Measurements from ENCODE around the gene PCK2.

The PCK2 gene

DNA sequence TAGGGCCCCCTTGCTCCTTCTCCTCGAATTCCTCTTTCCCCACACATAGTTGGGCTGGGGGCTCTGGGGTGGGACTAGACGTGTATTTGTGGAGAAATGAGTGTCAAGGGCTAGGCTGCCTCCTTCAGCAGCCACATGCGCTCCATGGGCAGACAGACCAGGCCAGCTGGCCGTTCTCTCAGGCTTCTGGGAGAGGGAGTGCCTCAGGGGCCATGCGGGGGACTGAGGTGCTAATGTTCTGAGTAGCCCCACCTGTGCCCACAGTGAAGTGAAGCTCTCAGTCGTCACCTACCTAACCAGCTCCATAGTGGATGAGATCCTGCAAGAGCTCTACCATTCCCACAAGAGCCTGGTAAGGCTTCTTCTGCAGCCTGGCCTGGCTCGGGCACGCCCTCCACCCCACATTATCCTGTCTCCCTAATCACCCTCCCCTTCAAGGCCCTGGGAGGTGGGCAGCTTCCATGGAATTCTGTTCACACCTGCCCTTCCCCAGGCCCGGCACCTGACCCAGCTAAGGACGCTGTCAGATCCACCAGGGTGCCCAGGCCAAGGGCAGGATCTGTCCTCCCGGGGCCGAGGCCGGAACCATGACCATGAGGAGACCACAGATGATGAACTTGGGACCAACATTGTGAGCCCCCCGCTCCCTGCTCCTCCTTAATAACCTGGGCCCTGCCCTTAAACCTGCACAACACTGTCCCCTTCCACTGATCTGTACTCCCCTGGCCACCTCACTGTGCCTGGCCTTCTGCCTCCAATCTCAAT is 31.7 kb upstream of the PCK2 start:
- DNase-seq, result no peak

DNA sequence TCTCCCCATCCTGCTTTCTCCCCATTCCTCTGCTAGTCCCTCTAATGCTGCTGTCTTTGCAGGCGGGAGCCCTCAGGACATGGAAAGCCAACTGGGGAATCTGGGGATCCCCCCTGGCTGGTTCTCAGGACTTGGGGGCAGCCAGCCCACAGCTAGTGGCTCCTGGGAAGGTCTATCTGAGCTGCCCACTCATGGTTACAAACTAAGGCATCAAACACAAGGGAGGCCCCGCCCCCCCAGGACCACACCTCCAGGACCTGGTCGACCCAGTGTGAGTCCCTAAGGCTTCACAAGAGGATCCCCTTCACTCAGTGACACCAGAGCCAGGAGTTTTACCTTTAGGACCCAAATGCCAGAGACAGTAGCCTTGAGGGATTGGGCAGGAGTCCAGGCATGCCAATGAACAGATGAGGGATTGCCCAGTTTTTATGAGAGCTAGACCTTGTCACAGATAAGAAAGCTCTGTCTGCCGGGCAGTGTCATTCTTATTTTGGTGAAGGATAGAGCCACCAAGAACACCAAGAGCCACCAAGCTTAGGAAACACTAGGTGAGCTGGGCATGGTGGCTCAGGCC is 30.8 kb upstream of the PCK2 start:
- DNase-seq, result no peak

DNA sequence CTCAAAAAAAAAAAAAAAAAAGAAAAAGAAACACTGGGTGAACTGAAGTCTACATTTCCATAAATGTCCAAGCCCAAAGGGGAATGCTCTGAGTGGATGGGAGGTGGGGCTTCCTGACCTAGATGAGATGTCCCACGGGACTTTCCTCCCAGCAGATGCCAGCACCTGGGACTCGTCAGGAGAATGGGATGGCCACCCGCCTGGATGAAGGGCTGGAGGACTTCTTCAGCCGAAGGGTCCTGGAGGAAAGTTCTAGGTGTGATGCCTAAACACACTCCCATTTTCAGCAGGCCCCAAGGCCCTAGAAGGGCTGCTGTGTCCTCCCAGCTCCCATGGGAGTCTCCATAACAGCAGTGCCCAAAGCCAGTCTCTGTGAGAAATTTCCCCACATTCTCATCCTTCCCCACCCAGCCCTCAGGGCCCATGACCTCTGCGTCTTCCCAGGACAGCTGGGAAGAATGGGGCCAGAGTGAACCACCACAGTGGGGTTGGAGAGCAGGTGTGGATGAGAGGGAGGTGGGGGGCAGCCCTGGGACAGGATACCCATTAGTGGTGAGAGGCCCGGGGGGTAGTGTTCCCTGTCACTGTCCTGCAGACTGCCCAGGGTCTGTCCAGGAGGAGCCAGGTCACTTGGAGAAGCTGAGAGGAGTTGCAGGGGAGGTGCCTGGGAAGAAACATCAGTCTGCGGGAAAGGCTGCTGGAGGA is 29.9 kb upstream of the PCK2 start:
- DNase-seq, result no peak

DNA sequence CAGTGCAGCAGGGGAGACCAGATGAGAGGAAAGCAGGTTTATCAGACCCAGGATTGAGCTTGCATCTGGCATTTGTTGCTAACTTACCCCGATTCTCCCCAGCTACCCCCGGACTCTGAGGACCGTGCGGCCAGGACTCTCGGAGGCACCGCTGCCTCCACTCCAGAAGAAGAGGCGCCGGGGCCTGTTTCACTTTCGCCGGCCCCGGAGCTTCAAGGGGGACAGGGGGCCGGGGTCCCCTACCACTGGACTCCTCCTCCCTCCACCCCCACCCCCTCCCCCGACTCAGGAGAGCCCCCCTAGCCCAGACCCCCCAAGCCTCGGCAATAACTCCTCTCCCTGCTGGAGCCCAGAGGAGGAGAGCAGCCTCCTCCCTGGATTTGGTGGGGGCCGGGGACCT is 29.3 kb upstream of the PCK2 start:
- no peak for DNase-seq

DNA sequence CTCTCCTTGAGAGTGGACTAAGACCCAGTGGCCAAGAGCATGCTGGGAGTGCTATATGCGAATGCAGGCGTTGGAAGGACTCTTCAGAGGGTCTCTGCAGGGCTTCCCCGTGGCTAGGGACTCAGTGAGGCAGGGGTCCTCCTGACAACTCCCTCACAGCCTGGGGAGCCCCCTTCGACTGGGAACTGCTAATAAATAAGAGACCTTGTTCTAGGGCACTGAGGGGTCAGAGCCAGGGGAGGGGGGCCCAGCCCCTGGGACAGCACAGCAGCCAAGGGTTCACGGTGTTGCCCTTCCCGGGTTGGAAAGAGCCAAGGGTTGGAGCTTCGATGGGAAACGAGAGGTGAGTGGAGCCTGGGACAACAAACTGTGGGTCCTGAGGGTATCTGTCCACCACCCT is 28.7 kb upstream of the PCK2 start:
- DNase-seq, result no peak

DNA sequence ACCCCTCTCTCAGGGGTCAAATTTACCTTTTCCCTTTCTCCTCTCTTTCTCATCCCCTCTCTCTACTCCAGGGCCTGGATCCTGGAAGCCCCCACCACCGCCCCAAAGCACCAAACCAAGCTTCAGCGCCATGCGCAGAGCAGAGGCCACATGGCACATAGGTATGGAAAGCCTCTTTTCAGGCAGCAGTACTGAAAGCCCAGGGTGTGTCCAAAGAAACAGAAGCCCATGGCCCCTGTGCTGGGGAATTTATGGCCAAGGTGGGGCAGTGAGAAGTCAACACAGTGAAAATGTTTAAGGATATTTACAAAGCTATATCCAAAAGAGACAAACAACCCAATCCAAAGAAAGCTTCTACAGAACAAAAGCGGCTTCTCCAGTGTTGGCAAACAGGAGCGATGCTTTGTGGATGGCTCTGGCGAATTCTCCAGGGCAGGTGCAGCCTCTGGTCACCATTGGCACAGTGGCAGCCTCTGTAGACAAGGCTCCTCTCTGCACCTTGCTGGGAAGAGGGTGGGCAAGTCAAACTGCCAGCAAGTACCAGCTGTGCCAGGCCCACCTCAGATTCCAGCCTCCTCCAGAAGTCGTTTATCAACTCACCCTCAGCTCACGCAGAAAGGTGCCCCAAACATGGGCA is 27.5 kb upstream of the PCK2 start:
- DNase-seq, result no peak

DNA sequence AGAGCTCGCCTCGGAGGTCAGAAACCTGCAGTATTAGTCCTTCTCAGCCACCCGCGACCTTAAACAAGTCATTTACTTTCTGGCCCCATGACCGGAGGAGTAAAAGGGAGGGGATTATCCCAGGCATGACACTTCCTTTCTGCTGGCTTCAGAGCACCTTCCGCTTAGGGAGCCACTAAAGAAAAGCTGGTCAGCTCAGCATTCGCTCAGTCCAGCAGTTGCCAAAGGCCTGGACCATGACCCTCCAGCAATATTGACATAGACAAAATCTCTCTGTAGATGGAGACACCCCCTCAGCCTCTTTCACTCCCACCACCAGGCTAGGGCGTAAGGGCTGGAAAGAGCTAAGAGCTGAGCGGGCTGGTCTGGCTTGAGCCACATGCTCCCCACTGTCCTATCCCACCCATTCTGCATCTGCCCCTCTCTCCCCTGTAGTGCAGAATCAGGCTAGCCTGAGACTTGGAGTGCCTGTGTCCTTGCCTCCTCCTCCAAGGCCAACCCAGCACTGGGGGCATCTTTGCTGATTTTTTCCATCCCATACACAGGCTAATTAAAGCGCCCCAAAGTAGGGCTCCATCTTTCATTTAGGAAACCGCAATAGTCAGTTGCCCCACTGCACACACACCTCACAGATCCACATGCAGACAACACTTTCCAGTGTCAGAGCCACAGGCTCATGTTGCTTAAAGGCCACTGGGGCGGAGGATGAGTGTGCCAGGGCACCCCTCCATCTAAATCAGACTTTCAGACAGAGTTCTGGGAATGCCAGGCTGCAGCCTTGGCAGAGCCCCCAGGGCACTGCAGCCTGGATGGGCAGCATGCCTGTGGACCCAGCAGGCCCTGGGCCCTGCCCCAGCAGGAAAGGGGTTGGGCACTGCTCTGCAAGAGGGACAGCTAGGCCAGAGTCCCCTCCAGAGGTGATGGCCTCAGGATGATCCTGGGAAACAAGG is 26.7 kb upstream of the PCK2 start:
- no peak for DNase-seq

DNA sequence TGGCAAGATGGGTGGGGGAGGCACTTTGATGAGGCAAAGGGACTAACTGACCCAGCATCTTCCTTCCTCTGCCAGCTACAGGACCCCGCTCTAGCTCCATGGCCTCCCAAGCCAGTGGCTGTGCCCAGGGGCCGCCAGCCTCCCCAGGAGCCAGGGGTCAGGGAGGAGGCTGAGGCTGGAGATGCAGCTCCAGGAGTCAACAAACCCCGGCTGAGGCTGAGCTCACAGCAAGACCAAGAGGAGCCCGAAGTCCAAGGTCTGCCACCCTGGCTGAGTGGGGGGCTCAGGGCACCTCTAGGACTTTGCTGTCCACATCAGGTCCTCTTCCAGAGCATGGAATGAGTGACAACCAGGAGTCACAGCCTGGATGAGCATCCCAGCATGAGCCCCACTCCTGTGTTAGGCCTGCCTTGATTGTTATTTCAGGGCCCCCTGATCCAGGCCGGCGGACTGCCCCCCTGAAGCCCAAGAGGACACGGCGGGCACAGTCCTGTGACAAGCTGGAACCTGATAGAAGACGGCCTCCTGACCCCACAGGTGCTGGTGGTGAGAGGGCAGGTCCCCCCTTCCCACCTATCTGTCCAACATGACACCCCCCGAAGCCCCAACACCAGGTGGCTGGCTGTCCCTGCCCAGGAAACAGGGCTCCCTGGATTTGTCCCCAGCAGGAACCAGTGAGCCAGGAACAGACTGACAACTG is 25.2 kb upstream of the PCK2 start:
- no peak for DNase-seq

DNA sequence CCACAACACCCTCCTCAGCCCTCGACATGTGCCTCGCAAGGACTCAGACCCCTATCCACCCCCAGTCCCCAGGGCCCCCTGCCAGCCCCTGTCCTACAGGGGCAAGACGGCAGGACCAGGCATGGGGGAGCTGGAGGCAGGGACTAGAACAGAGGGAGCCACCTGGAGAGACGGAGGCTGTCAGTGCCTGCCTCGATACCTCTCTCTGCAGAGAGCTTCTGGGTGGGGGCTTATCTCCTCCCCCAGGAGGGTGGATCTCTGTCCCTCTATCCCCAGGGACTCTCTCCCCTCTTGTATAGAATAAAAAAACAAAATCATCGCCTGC is 24.7 kb upstream of the PCK2 start:
- no peak for DNase-seq

DNA sequence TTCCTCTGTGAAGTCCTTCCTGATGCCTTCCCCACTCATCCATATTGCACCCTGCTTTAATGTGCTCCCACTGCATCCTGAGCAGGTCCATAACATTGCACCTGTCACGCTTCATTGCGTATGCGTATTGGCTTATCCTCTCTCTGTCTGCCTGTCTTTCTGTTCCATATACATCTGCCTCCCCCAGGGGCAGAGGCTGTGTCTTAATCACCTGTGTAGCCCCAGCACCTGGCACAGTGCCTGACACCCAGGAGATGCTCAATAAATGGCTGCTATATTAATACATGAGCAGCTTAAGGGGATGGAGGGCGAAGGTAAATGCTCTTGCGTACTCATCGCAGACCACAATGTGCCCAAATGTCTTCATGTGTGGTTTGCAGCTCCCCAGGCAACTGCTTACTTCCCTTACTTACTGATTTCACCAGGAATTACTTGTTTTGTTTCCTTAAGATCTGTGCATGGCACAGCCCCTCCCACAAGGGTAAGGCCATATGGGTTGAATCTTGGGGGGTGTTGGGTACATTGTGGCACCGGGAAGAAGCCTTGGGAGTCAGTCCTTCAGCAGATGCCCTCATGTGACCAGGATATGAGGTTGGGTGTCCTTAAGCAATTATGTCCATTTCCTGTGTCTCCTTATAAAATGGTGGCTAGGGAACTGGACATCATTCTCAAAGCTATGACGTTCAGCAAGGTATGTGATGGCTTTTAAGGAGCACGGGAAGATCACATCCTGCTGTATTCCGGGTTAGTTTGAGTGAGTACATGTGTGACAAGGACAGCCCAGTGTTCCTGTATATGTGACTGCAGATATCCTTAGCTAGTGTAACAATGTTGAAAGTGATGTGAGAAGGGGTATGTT is 23.6 kb upstream of the PCK2 start:
- DNase-seq, result no peak

DNA sequence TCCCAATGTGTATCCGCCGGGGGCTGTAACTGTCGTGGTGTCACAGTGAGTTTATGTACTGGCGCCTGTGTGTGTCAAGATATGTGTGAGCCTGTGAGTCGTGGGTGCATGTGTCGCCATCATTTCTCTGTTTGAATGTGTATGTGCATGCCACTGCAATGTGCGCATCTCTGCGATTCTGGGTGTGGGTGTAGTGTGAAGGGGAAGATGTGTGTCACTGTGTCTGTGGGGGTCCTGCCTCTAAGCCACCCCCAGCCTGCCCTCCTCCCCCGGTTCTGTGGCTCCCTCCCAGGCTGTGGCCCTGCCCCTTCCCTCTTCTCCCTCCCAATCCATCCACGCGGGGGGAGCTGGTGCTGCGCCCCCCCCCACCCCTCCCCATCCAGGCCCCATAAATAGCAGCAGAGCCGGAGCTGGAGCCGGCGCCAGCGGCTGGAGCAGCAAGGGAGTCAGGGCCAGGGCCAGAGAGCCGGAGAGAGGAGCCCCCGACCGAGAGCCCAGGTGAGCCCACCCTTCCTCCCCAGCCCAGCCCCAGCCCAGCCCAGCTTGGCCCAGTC is 22.9 kb upstream of the PCK2 start, which contains the start of gene CPNE6:
Gene CPNE6 (plus strand): TSS at position 419 of the 554 bp plus-strand sequence. CDS start 1,375 bp downstream, outside the sequence.
- no peak for DNase-seq

DNA sequence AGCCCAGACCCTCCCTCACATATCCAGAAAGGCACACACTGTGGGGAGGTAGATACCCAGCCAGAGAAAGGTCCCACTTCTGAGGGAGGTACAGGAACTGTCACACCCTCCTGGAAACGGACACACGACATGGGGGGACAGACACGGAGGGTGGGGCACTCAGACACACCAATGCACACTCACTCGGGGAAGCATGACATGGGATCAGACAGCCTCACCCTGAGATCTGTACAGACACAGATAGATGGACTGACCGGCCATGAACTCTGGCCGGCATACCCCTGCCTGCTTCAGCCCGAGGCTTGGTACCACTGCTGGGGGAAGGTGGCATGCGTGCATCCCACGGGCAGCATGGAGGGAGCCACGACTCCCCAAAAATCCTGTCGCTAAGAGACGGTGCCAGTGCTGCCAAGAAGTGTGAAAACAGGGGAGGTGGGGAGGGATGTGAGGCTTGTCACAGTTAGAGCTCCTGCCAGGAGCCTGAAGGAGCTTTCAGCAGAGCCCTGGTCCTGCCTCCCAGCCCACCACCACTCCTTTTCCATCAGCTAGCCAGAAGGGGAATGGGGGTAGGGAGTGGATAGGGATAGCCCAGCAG is 22.2 kb upstream of the PCK2 start:
- no peak for DNase-seq

DNA sequence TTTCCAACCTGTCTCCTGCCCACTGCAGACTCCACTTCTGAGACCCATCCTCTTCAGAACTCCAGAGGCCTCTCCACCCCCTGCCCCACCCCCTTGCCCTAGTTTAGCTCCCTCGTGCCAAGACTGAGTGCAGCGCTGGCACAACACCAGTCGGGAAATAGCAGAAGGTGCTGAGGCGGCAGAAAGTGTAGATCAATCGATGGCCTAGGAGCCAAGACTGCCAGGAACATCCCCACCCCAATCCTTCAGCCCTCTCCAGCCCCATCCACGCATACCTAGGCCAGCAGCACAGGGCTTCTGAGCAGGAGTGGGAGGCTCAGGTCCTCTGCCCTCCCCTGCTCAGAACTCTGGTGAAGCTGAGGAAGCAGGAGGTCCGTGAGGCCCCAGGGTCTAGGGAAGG is 21.7 kb upstream of the PCK2 start:
- no peak for DNase-seq

DNA sequence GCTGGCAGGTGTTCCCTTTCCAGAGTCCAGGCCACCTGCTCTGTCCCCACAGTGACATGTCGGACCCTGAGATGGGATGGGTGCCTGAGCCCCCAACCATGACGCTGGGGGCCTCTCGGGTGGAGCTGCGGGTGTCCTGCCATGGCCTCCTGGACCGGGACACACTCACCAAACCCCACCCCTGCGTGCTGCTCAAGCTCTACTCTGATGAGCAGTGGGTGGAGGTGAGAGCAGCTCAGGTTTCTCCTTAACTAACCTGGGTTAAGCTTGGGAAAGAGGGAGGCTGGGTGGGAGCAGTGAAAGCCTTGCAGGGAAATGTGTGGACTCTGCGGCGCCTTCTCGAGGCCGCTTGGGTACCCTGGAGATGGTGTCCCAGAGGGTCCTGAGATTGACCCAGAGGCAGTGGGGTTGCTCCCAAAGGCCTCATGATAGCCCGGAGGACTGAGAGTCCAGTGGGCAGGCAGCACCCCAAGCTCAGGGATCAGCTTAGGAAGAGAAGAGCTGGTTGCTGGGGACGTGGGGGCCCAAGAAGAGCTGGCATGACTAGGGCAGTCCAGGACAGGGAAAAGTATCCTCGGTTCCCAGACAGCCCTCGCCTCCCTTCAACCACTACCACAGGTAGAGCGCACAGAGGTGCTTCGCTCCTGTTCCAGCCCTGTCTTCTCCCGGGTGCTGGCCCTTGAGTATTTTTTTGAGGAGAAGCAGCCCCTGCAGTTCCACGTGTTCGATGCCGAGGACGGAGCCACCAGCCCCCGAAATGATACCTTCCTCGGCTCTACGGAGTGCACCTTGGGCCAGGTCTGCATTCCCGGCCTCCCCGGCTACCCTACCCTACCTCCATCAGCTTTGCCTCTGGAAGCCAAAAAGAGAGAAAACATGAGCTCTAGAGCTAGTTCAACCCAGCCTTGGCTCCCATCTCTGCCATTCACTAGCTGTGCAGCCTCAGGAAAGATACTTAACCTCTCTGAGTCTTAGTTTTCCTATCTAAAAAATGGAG is 20.9 kb upstream of the PCK2 start:
- DNase-seq, result no peak

DNA sequence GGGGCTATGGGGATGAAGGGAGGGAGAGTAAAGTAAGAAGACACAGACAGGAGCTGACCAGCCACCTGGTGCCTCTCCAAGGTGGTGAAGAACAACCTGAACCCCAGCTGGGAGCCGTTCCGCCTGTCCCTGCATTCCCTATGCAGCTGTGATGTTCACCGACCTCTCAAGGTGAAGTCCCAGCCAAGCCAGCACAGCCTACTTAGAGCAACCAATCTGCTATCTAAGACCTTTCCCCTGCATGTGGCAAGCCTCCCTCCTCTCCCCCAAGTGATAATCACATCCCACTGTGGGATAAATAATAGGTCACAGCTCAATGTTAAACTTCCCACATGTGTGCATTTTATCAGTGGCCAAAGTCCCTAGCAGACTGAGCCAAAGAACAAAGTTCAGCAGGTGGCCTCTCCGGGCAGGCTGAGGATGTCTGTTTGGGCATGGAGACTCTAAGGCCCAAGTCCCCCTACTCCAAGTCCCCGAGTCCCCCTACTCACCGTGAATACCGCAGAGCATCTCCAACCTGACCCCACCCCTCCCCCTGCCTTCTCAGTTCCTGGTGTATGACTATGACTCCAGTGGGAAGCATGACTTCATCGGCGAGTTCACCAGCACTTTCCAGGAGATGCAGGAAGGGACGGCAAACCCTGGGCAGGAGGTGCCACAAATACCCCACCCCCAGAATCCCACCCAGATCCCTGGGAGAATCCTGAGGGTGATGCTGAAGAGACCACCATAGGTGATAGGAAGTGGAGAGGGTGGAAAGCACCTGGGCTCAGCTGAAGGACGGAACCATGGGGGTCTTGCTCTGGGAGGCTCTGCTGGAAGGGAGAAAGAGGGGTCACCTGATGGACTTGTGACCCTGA is 19.3 kb upstream of the PCK2 start:
- no peak for DNase-seq

DNA sequence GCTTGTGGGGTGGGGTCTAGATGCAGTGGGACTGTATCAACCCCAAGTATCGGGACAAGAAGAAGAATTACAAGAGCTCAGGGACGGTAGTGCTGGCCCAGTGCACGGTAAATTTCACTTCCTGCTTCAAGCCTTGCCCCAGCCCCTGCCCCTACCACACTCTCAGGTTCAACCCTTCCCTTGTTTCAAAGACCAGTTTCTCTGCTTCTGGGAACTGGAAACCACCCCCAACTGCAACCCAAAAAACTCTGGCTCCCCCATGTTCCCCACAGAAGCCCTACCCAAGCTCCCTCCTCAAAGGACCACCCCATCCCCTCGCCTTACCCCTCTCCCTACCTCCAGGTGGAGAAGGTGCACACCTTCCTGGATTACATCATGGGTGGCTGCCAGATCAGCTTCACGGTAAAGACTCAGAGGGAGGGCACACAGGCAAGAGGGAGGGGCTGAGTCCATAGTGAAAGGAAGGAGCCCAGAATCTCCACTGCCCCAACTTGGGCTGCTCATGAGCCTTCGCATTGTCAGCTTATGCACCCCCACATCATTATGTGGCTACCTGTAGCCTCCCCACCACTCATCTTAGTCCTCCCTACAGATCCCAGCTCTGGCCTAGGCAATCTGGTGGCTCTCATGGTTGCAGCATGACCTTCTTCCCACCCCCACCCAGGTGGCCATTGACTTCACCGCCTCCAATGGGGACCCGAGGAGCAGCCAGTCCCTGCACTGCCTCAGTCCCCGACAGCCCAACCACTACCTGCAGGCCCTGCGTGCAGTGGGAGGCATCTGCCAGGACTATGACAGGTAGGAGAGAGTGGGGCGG is 18.4 kb upstream of the PCK2 start:
- DNase-seq, result no peak

DNA sequence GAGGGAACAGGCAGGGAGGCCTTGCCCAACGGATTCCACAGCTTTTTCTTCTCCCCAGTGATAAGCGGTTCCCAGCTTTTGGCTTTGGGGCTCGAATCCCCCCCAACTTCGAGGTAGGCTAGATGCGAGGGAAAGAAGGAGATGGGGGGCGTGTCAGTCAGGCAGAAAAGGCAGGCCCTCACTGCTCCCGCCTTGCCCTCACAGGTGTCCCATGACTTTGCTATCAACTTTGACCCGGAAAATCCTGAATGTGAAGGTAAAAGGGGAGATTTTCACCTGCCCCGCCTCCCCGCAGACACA is 17.9 kb upstream of the PCK2 start:
- no peak for DNase-seq

Data from fibroblast of skin of right quadriceps (primary cell).